Suppressor macrophage treated with lipopolysaccharide for 1 hour (primary cell): ENCODE data around the gene MED27.

ENCODE experiments used
- DNase-seq, 3 donors: peaks; one replicate each; pipeline ENCODE4 v3.0.0-alpha.2; 2020 to 2022

Gene MED27

GRCh38 chr9:131874447-131874846 lies 205.2 kb downstream of the MED27 start:
- DNase-seq: no peak

DNA sequence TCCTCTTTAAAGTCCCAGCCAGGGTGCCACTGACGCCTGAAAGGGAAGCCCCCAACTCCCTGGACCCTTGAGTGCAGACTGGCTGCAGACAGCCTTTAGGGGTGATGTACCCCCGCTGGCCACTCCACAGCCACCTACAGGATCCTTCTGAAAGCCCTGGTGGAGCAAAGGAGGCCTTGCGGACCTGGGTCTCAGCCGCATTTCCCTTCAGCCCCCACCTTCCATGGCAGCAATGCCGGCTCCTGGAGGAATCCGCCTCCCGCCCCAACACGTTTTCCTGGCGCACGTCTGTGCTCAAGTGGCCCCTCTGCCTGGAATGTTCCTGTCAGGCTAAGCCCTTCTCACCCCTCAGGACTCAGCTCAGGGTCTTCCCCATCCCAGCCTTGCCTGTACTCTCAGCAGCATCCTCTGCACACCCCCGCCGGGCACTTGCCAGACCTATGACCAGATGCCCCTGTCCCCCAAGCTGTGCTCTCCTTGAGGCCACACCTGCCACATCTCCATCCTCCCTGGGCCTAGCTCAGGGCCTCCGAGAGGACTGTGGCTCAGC lies 205.7 kb downstream of the MED27 start:
- no peak for DNase-seq

GRCh38 chr9:131873335-131873734 lies 206.3 kb downstream of the MED27 start:
- no peak for DNase-seq

DNA sequence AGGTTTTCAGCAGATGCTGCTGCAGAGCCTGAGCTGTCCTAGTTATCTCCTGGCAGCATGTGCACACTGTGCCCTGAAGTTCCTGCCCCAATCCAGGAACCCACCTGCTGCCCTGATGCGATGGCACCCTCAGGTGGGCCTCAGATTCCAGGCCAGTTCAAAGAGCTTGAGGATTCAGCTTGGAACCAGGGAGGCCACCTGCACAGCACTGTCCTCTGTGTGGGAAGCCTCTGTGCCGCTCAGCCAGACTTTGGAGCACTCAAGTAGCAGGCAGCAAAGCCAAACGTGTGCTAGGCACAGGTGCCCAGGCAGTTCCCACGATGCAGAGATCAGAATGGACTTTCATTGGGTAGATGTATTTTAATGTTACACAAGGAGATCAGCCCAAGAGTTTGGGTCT lies 207.0 kb downstream of the MED27 start:
- DNase-seq: no peak

- no peak for DNase-seq
These were observed 207.7 kb downstream of the MED27 start for GRCh38 chr9:131872006-131872405.

DNA sequence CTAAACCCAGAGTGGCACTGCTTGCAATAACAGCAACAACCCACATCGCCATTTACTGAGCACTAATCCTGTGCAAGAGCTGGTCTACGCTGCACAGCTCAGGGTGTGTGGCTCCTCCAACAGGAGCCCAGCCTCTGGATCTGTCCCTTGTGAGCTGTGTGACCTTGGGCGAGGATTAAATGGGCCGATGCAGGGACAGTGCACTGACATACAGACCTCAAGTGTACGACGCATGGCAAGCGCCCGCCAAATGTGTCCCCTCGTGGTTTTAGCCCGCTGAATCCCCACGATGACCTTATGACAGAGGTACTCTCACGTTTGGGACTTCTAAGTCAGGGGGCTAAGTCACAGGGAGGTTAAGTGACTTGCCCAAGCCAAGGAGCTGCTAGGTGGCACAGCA lies 209.5 kb downstream of the MED27 start:
- DNase-seq: no peak

GRCh38 chr9:131869348-131869747 lies 210.3 kb downstream of the MED27 start:
- DNase-seq: no peak

DNA sequence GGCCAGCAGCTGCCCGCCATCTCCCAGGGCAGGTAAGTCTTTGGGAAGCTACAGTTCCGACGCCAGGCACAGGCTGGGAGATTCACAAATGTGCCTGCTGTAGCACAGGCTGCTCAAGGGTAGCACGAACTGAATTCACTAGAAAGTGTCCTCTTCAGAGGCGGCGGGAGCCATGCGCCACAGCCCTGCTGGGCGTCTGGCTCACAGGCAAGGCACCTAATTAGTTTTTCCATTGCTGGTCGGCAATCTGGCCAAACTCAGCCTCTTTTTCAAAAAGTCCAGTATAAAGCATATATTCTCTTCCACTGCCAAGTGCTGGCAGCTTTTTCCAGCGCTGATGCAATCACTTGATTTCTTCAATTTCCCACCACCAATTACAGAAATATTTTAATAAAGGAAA lies 210.9 kb downstream of the MED27 start:
- DNase-seq: no peak

DNA sequence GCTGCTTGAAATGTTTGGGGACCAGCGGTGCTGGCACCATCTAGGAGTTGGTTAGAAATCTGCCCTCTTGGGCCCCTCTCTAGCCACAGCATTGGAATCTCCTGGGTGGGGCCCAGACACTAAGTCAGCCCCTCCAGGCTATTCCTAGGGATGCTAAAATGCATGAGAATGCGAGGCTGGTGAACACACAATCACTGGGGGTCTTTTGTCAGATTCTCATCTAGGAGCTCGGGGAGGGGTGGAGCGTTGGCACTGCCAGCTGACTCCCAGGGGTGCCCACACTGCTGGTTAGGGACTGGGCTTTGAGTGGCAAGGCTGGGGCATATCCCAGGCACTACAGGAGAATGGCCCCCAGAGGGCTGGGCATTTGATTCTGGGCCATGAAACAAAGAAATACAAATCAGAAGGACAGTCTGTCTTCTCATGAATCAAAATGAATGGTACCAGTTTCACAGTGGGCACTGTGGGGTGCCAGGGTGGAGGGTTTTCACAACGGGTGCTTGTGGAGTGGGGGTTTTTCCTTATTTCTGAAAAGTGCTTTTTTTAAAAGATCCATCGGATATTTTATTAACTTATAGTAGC lies 212.0 kb downstream of the MED27 start:
- DNase-seq: no peak

GRCh38 chr9:131865446-131866195 lies 214.0 kb downstream of the MED27 start:
- DNase-seq: no peak

DNA sequence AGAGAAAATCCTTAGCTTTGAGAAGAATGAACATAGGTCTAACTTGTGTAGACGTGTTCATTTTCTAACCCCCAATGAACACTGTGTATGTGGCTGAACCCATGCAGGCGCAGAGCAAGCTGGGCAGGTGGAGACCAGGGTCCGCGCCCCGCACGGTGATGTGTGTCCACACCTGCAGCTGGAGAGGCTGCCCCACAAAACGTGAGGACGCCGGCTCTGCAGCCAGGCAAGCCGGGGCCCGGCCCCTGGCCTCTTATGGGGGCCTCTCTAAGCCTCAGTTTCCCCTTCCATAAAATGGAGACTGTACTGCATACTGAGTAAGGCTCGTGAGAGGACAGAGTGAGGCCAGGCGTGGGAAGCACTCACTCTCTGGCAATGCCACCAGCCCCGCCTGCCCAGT lies 215.1 kb downstream of the MED27 start:
- DNase-seq: no peak

GRCh38 chr9:131863306-131863896 lies 216.3 kb downstream of the MED27 start:
- no peak for DNase-seq

GRCh38 chr9:131862261-131862660 lies 217.4 kb downstream of the MED27 start:
- DNase-seq: no peak

DNA sequence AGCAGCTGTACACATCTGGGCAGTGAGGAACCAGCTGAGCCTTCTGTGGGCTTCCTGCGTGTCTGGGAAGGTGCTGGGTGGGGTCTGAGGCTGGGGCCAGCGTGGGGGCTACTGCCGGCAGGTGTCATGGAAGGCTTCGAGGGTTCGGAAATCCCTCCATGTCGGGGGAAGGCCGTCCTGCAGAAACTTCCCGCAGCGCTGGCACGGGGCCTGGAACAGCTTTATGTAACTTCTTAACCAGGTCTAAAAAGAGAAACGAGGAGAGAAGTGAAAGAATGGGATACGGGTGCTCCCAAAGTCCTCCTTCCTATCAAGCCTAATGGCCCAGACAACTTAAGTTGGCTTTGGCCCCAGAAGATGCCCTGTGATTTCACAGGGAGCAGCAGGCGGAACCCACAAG lies 219.2 kb downstream of the MED27 start:
- DNase-seq: no peak

DNA sequence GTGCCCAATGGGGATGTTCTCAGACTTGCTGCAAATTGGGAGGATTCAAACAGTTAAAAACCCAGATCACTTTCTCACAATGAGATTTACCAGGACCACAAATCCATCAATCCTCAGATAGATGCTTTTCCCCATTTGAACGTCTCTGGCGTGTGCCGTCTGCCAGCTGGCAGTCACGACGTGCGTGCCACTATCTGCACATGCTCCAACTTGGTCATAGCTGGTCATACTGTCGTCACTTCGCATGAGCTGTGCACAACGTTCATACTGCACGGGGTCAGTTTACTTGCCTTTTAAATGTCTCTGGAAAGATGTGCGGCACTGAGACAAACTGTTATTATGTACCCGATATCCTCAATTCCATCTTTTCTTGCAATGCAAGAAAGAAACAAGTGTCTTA lies 221.5 kb downstream of the MED27 start:
- DNase-seq: no peak

DNA sequence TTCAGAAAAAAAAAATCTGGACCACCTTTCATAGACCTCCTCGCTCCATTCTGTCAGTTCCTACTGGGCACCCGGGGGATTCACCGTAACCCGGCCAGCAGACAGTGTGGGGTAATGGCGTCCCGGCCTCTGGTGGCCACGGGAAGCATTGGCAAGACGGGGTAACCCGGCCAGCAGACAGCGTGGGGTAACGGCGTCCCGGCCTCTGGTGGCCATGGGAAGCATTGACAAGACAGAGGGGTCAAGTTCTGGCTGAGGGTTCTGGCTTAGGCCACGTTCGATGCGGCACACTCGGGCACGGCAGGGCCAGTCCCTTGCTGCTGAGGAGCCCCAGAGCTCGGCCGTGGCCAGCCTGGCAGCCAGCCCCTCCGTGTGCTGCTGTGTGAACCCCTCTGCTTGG lies 223.6 kb downstream of the MED27 start:
- no peak for DNase-seq

- no peak for DNase-seq
These were observed 224.6 kb downstream of the MED27 start for GRCh38 chr9:131854896-131855613.

GRCh38 chr9:131854334-131854733 lies 225.3 kb downstream of the MED27 start:
- peak; percentile 57 to 60 (median 58) for DNase-seq

- no peak for DNase-seq
These were observed 226.2 kb downstream of the MED27 start for GRCh38 chr9:131853434-131853833.

- no peak for DNase-seq
These were observed 228.3 kb downstream of the MED27 start for GRCh38 chr9:131851414-131851813.

DNA sequence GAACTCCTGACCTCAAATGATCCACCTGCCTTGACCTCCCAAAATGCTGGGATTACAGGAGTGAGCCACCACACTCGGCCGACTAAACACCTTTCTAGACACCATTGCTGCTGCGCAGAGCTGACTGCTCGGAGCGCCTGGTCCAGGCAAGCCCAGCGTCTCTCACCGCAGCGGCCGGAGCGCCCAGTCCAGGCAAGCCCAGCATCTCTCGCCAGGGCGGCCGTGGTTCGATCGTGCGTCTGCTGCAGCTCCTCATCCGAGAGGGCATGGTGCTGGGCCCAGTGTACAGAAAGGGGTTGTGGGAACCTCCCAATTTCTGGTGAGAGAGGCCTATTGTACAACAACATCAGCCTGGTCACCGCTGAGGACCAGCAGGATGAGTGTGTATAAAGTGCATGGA lies 230.3 kb downstream of the MED27 start:
- no peak for DNase-seq

GRCh38 chr9:131848570-131849160 lies 231.0 kb downstream of the MED27 start:
- peak in 2 of 3 donors; percentile 24 to 33 for DNase-seq
